NCI-H460 (cell line): ENCODE measurements around the gene BEND7. TPM values are rescaled to one million over a fixed set of nuclear protein-coding genes. Genes with fewer than 3 reads are reported as not detected.

Experiments
- DNase-seq: peaks from one replicate; pipeline ENCODE4 v3.0.0-alpha.2; 2016; ENCODE audit warnings: low read depth; ENCODE audit errors: extremely low read depth
- small RNA-seq, 2 experiments: library from RNA; depleted of rRNA; stranded (forward); fragments of <200 nt; gene quantifications; one replicate each; pipeline ENCODE3, GENCODE V24; 2014
- total RNA-seq: library from RNA; depleted of rRNA; stranded (reverse); fragments of >200 nt; shearing (Covaris generic); gene quantifications from 2 replicates; pipeline ENCODE4 v1.2.3, GENCODE V29; 2014; rRNA removed

BEND7 gene
- total RNA-seq, 1 experiment from 2014 or later, result 11.6 TPM

DNA sequence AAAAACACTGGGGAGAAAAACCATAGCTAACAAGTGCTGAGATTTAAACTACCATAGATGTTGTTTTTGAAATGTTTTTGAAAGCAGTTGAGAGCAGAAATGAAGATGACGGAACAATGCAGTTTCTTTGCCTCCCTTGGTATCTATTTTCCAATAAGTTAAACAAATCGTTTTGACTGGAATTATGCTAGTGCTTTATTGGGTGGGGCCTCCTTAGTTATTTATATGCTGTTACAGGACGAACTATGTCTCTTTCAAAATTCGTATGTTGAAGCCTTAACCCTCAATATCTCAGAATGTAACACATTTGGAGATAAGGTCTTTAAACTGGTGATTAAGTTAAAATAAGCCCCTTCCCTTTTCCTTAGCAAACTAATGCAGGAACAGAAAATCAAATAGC is 135.2 kb downstream of the BEND7 start:
- DNase-seq, result no peak

DNA sequence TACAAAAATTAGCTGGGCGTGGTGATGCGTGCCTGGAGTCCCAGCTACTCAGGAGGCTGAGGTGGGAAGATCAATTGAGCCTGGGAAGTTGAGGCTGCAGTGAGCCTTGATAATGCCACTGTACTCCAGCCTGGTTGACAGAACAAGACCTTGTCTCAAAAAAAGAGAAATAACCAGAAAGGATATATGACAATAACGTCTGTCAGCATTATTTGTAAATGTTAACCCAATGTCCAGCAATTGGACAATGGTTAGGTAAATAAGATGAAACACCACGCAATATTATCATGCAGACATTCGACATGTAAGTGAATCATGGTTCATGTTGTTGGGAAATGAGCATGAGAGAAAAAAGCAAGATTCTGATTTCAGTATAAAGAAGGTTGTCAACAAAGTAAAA is 136.1 kb downstream of the BEND7 start:
- no peak for DNase-seq

Small RNA genes within 50 kb of the gene (small RNA-seq; reads per million reads assigned to genes)
- 0 reads per million in 2 experiments for gene RF00019

Other genes starting within 250 kb of the BEND7 start
- gene PHYH, start 228.9 kb downstream of the BEND7 start, total RNA-seq, result 14.1 and 18.5 TPM in 2 replicates
- gene SEPHS1, start 180.7 kb downstream of the BEND7 start, total RNA-seq, result 46.0 and 62.0 TPM in 2 replicates
- gene PRPF18, start 58.0 kb upstream of the BEND7 start, total RNA-seq, result 18.9 and 28.2 TPM in 2 replicates